Endothelial cell of umbilical vein (primary cell): Measurements from ENCODE around the gene KLK14. TPM values are rescaled to one million over a fixed set of nuclear protein-coding genes. Genes with fewer than 3 reads are reported as not detected.

ENCODE experiments used
- BruUV-seq: library from RNA; stranded (reverse); fragments of 400-500 nt; replicated peaks from 2 replicates; lab custom pipeline; 2021; lab: Mats Ljungman, UMichigan
- CTCF ChIA-PET: fragments of 300-600, 350-600 bp; sonication (Branson Sonifier 250); formaldehyde crosslinking; loops from one replicate; lab custom pipeline; 2021; ENCODE audit warnings: antibody characterized with exemption, inconsistent platforms; lab: Charles Lee
- POLR2A ChIA-PET: fragments of 300-600, 350-600 bp; sonication (Branson Sonifier 250); formaldehyde crosslinking; loops from one replicate; lab custom pipeline; 2021; ENCODE audit warnings: antibody characterized with exemption, inconsistent platforms; lab: Charles Lee
- DNase-seq: peaks from one replicate; pipeline ENCODE4 v3.0.0-alpha.2; 2011; ENCODE audit warnings: low read depth, low spot score
- FAIRE-seq: peaks from 2 replicates; lab custom pipeline; 2011; peaks lifted over from hg19 to GRCh38; lab: Jason Lieb, UNC
- H2AFZ ChIP-seq: 2 replicates; pipeline ENCODE4 v1.6.0; 2012; ENCODE audit warnings: low read depth, low read length, control low read depth, inconsistent platforms
- H3K27ac ChIP-seq: 2 replicates; pipeline ENCODE4 v1.5.1; 2011; ENCODE audit warnings: low read depth, mild to moderate bottlenecking, control low read depth, low read length, moderate library complexity; ENCODE audit not compliant: insufficient read depth
- H3K27me3 ChIP-seq, 2 experiments: 2 replicates each; pipeline versions ENCODE4 v1.6.0 to v1.6.1; 2011; ENCODE audit warnings: low read length in 2 of 2, mixed read lengths in 1 of 2; ENCODE audit not compliant: control insufficient read depth in 2 of 2, insufficient read depth in 2 of 2
- H3K36me3 ChIP-seq, 2 experiments: 2 replicates in 1 of 2; 3 replicates in 1 of 2; pipeline ENCODE4 v1.5.1; 2011; ENCODE audit warnings: low read length in 2 of 2, mild to moderate bottlenecking in 1 of 2, moderate library complexity in 1 of 2; ENCODE audit not compliant: control insufficient read depth in 2 of 2, insufficient read depth in 2 of 2; ENCODE audit errors: extremely low read depth in 1 of 2
- H3K4me1 ChIP-seq: 3 replicates; pipeline ENCODE4 v1.5.1; 2011; ENCODE audit warnings: mild to moderate bottlenecking, low read length; ENCODE audit not compliant: control insufficient read depth, insufficient read depth; ENCODE audit errors: extremely low read depth
- H3K4me2 ChIP-seq: 2 replicates; pipeline ENCODE4 v1.6.1; 2011; ENCODE audit warnings: low read length, control low read depth, mixed read lengths; ENCODE audit not compliant: insufficient read depth
- H3K4me3 ChIP-seq, 3 experiments: fragments of 200-600 bp in 1 of 3; sonication (generic), shearing (Covaris generic) in 1 of 3; replicated peaks in 1 of 3; 2 replicates each; pipeline ENCODE4 v1.5.1; 2011 to 2016; ENCODE audit warnings: control low read depth in 3 of 3, low read length in 3 of 3, mild to moderate bottlenecking in 2 of 3, inconsistent platforms in 1 of 3, low read depth in 1 of 3, moderate library complexity in 1 of 3; ENCODE audit not compliant: insufficient read depth in 1 of 3
- H3K79me2 ChIP-seq: 2 replicates; pipeline ENCODE4 v1.6.0; 2012; ENCODE audit warnings: low read length, inconsistent platforms; ENCODE audit not compliant: control insufficient read depth, insufficient read depth
- H3K9ac ChIP-seq: replicated peaks from 2 replicates; pipeline ENCODE3; 2011; ENCODE audit warnings: low read length, control low read depth; ENCODE audit not compliant: insufficient read depth; ENCODE audit errors: extremely low read depth
- H3K9me1 ChIP-seq: replicated peaks from 3 replicates; pipeline ENCODE4 v1.6.0; 2011; ENCODE audit warnings: mild to moderate bottlenecking, low read length; ENCODE audit not compliant: control insufficient read depth, insufficient read depth; ENCODE audit errors: extremely low read depth
- H3K9me3 ChIP-seq: replicated peaks from 2 replicates; pipeline ENCODE4 v1.5.1; 2012; ENCODE audit warnings: low read length, inconsistent platforms; ENCODE audit not compliant: control insufficient read depth, insufficient read depth
- H4K20me1 ChIP-seq: replicated peaks from 2 replicates; pipeline ENCODE3; 2011; ENCODE audit warnings: mild to moderate bottlenecking, low read length; ENCODE audit not compliant: control insufficient read depth, insufficient read depth; ENCODE audit errors: extremely low read depth
- EZH2 ChIP-seq: IDR thresholded peaks from 2 replicates; pipeline ENCODE4 v1.6.1; 2012; ENCODE audit warnings: borderline replicate concordance, low read depth, mild to moderate bottlenecking, moderate library complexity, low read length, inconsistent platforms; ENCODE audit not compliant: severe bottlenecking
- GATA2 ChIP-seq: IDR thresholded peaks from 2 replicates; pipeline ENCODE4 v1.7.0; 2011; ENCODE audit warnings: low read depth, mild to moderate bottlenecking, moderate library complexity, mixed read lengths, low read length; ENCODE audit not compliant: insufficient read length, insufficient read depth
- POLR2A ChIP-seq: IDR thresholded peaks from 2 replicates; pipeline ENCODE4 v1.6.1; 2012; ENCODE audit warnings: low read depth, mild to moderate bottlenecking, control low read depth, low read length
- dilution Hi-C: fragments of 300-500 bp; cut with MboI; formaldehyde crosslinking; loops from one replicate; pipeline ENCODE4 v1.15.0; 2019; ENCODE audit warnings: low sequenced_read_pairs; ENCODE audit not compliant: extremely low pct_ligation_motif_present
- intact Hi-C: fragments of 100-400 bp; cut with micrococcal nuclease; formaldehyde crosslinking; loops from one replicate; pipeline ENCODE4 v1.10.0; 2022
- polyA plus RNA-seq, 4 experiments: library from polyadenylated mRNA; depleted of rRNA in 3 of 4; stranded (reverse) in 3 of 4; unstranded in 1 of 4; fragments of >200 nt; gene quantifications; 2 replicates each; pipeline versions ENCODE4 v1.2.1 to v1.2.3, GENCODE V29; 2011 to 2012; ENCODE audit warnings: missing spikeins in 1 of 4
- total RNA-seq: library from RNA; stranded (reverse); gene quantifications from 2 replicates; pipeline ENCODE4 v1.2.3, GENCODE V29; 2021
- TF ChIP-seq, protein P1 (sequence below): IDR thresholded peaks from 2 replicates; pipeline ENCODE4 v1.6.1; 2011; ENCODE audit not compliant: insufficient read depth, insufficient read length
- TF ChIP-seq, protein P2 (sequence below), 2 donors: IDR thresholded peaks; 1 replicate in 1 of 2; 2 replicates in 1 of 2; pipeline ENCODE4 v1.5.1; 2011; ENCODE audit warnings: low read length in 2 of 2, mild to moderate bottlenecking in 2 of 2, moderate library complexity in 2 of 2, control low read depth in 1 of 2, inconsistent platforms in 1 of 2, low read depth in 1 of 2; ENCODE audit not compliant: insufficient read depth in 1 of 2; ENCODE audit errors: extremely low read depth in 1 of 2

The KLK14 gene
- total and polyA plus RNA-seq, 2 donors (not counting 3 experiments of a cell fraction or from before 2014, with no cell fraction given): 0.12 TPM; not detected in 1

DNA sequence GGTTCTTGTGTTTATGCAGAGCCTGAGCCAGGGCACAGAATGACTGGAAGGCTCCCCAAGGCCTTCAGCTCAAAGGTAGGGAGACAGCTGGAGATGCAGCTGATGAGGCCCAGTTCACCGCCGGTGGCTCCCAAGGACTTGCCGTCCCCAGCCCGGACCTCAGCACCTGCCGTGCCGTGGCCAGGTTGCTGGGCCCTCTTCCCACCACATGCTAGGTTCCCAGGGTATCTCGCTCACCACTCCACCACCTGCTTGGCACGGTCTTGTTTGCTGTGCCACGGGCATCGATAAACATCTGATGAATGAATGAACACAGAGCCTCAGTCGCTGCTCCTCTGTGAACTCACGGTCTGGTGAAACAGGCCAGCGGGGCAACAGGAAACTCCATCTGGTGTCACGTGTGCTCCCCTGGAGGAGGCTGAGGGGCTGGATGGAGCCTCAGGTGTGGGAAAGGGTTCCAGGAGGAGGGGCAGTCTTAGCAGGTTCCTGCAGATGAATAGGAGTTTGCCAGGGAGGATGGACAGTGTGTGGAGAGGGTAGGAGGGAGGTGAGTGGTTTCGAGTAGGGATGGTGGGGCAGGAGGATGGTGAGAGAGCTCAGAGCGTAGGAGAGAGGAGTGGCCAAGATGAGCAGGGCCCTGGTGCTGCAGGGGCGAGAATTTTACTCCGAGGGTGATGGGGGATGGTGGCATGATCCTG, 3.6 kb upstream of the KLK14 start:
- no peaks in the 10 kb centered on the region for H3K27me3 ChIP-seq
- dilution Hi-C loops (no loop called here), intact Hi-C loops (no loop called here)
- H3K9me3 ChIP-seq: no peaks in the 10 kb centered on the region
- H3K27ac ChIP-seq: no peak overlapping the region
- H3K79me2 ChIP-seq: no peaks in the 10 kb centered on the region
- CTCF ChIA-PET: interaction anchor here (0.9 kb wide), 1 partner anchor 65 kb away, joined by 4 read pairs; no protein-coding TSS in a partner anchor
- H3K9ac ChIP-seq: no peak overlapping the region
- POLR2A ChIA-PET: no interaction called here
- DNase-seq (no peak), FAIRE-seq (no peak)
- H3K4me1 ChIP-seq: no peaks in the 10 kb centered on the region
- BruUV-seq: no TSS peak
- no peaks in the 10 kb centered on the region for H3K9me1 ChIP-seq
- H3K4me2 ChIP-seq: no peak overlapping the region
- no peak overlapping the region for H2AFZ ChIP-seq
- TF ChIP-seq EZH2: no peak
- TF ChIP-seq POLR2A: no peak
- no peaks in the 10 kb centered on the region for H4K20me1 ChIP-seq
- H3K36me3 ChIP-seq: no peaks in the 10 kb centered on the region
- H3K4me3 ChIP-seq: no peak overlapping the region

DNA sequence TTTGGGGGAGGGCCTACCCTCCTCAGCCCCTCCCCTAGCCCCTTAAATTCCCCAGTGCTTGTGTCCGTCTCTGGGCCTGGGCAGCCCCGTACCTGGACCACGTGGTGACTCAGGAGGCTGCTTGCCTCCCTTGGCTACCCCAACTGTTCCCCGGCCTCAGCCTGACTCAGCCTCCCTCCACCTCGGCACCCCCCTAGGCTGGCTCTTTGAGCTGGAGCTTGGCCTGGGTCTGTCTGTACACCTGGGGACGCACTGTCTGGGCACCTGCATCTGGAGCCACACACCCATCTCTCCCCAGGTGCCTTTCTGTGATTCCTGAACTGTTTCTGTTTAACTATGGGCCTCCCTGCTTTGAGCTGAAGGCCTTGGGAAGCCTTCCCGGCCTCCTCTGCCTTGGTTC, 1.8 kb upstream of the KLK14 start:
- DNase-seq: no peak
- no TSS peak for BruUV-seq
- Histone ChIP-seq H3K27me3 (no peaks in the 10 kb centered on the region), H3K9me3 (no peaks in the 10 kb centered on the region), H4K20me1 (no peaks in the 10 kb centered on the region), H3K4me1 (no peaks in the 10 kb centered on the region), H3K9ac (no peak overlapping the region), H2AFZ (no peak overlapping the region), H3K4me2 (no peak overlapping the region), H3K4me3 (no peak overlapping the region), H3K27ac (no peak overlapping the region), H3K79me2 (no peaks in the 10 kb centered on the region), H3K9me1 (no peaks in the 10 kb centered on the region), H3K36me3 (no peaks in the 10 kb centered on the region)
- TF ChIP-seq, protein P1, sequence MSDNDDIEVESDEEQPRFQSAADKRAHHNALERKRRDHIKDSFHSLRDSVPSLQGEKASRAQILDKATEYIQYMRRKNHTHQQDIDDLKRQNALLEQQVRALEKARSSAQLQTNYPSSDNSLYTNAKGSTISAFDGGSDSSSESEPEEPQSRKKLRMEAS: no peak
- TF ChIP-seq GATA2: no peak
- TF ChIP-seq, protein P2, sequence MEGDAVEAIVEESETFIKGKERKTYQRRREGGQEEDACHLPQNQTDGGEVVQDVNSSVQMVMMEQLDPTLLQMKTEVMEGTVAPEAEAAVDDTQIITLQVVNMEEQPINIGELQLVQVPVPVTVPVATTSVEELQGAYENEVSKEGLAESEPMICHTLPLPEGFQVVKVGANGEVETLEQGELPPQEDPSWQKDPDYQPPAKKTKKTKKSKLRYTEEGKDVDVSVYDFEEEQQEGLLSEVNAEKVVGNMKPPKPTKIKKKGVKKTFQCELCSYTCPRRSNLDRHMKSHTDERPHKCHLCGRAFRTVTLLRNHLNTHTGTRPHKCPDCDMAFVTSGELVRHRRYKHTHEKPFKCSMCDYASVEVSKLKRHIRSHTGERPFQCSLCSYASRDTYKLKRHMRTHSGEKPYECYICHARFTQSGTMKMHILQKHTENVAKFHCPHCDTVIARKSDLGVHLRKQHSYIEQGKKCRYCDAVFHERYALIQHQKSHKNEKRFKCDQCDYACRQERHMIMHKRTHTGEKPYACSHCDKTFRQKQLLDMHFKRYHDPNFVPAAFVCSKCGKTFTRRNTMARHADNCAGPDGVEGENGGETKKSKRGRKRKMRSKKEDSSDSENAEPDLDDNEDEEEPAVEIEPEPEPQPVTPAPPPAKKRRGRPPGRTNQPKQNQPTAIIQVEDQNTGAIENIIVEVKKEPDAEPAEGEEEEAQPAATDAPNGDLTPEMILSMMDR (IDR thresholded peaks at IDR 0.05; ENCODE audit: extremely low read depth in 1 of 2, insufficient read depth in 1 of 2, low read depth in 1 of 2, low read length in 2 of 2): no peak
- FAIRE-seq: no peak
- ChIA-PET CTCF (interaction anchor here (1.5 kb wide), 1 partner anchor 64 kb away, joined by 3 read pairs; no protein-coding TSS in a partner anchor), POLR2A (no interaction called here)
- intact Hi-C loops: no loop called here
- dilution Hi-C loops: no loop called here
